ENCODE results near the gene TCTN2.
A peak's percentile ranks its signal among the peaks of the same experiment; 100 is the strongest.

Gene TCTN2

DNA sequence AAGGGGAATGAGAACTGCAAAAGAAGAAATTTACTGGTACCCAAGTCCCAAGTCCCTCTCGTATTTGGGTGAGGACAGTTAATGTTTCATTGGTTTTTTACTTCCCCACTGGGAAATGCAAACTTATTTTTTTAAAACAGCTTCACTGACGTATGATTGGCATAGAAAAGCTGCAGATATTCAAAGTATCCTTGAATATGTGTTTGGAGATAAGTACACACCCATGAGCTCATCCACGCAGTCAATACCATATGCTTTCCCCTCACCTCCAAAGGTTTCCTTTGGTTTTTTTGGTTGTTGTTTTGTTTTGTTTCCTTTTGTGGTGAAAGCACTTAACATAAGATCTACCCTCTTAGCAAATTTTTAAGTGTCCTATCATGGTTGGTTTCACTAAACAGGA, 13.1 kb downstream of the TCTN2 start:
- 98 to 100% methylated on average over 1 to 2 of the region's 3 CpGs for WGBS, 2 experiments

DNA sequence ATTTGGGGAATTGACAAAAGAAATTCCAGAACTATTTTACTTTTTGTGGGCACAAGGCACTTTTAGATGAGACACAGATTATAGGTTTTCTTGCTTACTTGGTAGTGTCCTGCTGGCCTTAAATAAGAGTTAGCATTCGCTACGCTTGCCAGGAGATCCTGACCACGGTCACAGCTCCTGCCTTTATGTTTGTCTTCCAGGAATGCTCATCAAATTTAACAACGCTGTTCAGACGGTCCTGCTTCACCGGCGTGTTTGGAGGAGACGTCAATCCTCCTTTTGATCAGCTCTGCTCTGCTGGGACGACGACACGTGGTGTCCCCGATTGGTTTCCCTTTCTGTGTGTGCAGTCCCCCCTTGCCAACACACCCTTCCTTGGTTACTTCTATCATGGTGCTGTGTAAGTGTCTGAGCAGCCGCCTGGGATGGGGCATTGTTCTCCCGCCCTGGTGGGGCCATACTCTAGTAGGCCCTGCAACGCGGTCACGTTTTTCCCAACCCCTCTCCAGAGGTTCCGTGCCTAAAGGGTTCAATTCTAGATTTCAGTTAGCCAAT, 15.8 kb downstream of the TCTN2 start:
- Histone ChIP-seq H3K36me3 (ENCODE audit: control insufficient read depth, insufficient read depth, low read length) (peaks cover 8% of the 10 kb centered on the region), H3K9me3 (ENCODE audit: control insufficient read depth, low read length) (no peaks in the 10 kb centered on the region)

More for the DNA sequence above, 13.1 kb downstream of the TCTN2 start:
- H3K4me1 ChIP-seq (ENCODE audit: control insufficient read depth, insufficient read depth, low read length): no peaks in the 10 kb centered on the region
- H3K9me3 ChIP-seq (ENCODE audit: control insufficient read depth, low read length): no peaks in the 10 kb centered on the region
- H3K4me3 ChIP-seq (ENCODE audit: insufficient read depth, low read depth, low read length): no peak overlapping the region
- H3K27me3 ChIP-seq (ENCODE audit: control insufficient read depth, insufficient read depth, low read length, poor library complexity, severe bottlenecking): no peaks in the 10 kb centered on the region
- peaks cover 9% of the 10 kb centered on the region for H3K36me3 ChIP-seq (ENCODE audit: control insufficient read depth, insufficient read depth, low read length)
- H3K27ac ChIP-seq (ENCODE audit: insufficient read depth, low read depth, low read length, poor library complexity, severe bottlenecking): no peak overlapping the region

DNA sequence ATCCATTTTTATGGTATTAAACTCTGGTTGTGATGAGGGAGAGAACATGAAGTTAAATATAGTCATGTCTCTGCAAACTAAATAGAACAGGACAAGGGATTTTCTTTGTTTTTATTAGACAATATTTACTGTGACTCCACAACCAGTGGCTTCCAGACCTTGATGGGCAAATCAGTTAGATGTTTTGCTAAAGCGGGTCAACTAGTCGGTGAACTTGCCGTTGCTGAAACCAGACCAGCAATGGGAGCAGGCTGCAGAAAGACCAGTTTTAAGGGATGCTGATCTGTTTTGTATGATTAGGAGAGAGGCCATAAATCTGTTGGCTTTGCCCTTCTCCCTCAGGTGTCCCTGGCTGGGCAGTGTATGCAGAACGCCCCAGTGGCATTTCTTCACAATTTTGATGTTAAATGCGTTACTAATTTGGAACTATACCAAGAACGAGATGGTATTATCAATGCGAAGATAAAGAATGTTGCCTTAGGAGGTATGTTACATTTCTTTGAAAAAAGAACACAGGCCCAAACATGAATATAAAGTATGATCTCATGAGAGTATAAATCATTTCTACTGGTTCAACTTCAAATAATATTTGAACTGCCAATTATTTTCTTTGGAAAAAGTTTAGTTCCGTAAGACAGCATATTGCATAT, 19.4 kb downstream of the TCTN2 start:
- no peak overlapping the region for H3K27ac ChIP-seq (ENCODE audit: insufficient read depth, low read depth, low read length, poor library complexity, severe bottlenecking)
- no peaks in the 10 kb centered on the region for H3K4me1 ChIP-seq (ENCODE audit: control insufficient read depth, insufficient read depth, low read length)
- no peaks in the 10 kb centered on the region for H3K9me3 ChIP-seq (ENCODE audit: control insufficient read depth, low read length)
- 93 to 98% methylated on average over 6 to 7 of the region's 8 CpGs for WGBS, 2 experiments
- H3K36me3 ChIP-seq (ENCODE audit: control insufficient read depth, insufficient read depth, low read length): peaks cover 5% of the 10 kb centered on the region
- no peaks in the 10 kb centered on the region for H3K27me3 ChIP-seq (ENCODE audit: control insufficient read depth, insufficient read depth, low read length, poor library complexity, severe bottlenecking)
- no peak overlapping the region for H3K4me3 ChIP-seq (ENCODE audit: insufficient read depth, low read depth, low read length)

More for the DNA sequence above, 15.8 kb downstream of the TCTN2 start:
- H3K27ac ChIP-seq (ENCODE audit: insufficient read depth, low read depth, low read length, poor library complexity, severe bottlenecking): no peak overlapping the region
- H3K4me3 ChIP-seq (ENCODE audit: insufficient read depth, low read depth, low read length): no peak overlapping the region
- no peaks in the 10 kb centered on the region for H3K4me1 ChIP-seq (ENCODE audit: control insufficient read depth, insufficient read depth, low read length)
- WGBS, 2 experiments: 94 to 95% methylated on average over 18 of the region's 18 CpGs
- no peaks in the 10 kb centered on the region for H3K27me3 ChIP-seq (ENCODE audit: control insufficient read depth, insufficient read depth, low read length, poor library complexity, severe bottlenecking)

DNA sequence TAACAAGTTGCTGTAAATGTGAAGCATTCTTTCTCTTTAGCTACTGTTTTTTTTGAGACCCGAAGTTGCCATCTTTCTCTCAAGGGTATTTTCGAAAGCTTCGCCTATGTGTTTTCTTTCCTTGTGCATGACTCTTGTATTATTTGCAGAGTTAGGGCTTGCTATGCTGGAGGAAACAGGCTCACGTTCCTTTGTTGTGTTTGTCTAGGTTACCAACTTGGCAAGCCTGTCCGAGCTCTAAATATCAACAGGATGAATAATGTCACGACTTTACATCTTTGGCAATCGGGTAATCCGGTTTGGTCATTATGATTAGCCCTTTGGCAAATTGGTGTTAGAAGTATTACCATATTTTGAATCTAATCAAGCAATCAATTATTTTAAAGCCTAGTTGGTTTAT, 25.3 kb downstream of the TCTN2 start:
- Histone ChIP-seq H3K27me3 (ENCODE audit: control insufficient read depth, insufficient read depth, low read length, poor library complexity, severe bottlenecking) (no peaks in the 10 kb centered on the region), H3K27ac (ENCODE audit: insufficient read depth, low read depth, low read length, poor library complexity, severe bottlenecking) (no peak overlapping the region), H3K9me3 (ENCODE audit: control insufficient read depth, low read length) (no peaks in the 10 kb centered on the region), H3K4me1 (ENCODE audit: control insufficient read depth, insufficient read depth, low read length) (no peaks in the 10 kb centered on the region), H3K36me3 (ENCODE audit: control insufficient read depth, insufficient read depth, low read length) (peaks cover 9% of the 10 kb centered on the region), H3K4me3 (ENCODE audit: insufficient read depth, low read depth, low read length) (no peak overlapping the region)
- 94 to 95% methylated on average over 6 to 8 of the region's 8 CpGs for WGBS, 2 experiments

DNA sequence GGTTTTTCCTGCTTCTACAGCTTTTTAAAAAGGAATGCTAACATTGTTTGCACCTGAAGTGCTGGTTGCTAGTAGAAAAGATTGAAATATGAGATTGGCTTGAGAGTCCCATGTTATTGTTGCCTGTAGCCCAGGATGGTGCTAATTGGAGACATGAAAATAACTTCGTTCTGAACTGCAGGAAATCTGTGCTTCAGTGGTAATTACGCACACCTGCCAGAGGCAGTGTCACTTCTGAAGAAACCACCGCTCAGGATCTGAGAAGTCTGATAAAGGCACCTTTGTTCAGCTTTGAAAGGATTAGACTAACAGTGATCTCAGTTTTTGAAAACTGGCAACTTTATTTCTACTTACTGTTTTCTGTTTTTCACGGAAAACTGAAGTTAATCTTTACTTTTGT, 25.7 kb downstream of the TCTN2 start:
- Histone ChIP-seq H3K4me1 (ENCODE audit: control insufficient read depth, insufficient read depth, low read length) (no peaks in the 10 kb centered on the region), H3K36me3 (ENCODE audit: control insufficient read depth, insufficient read depth, low read length) (peaks cover 9% of the 10 kb centered on the region), H3K27me3 (ENCODE audit: control insufficient read depth, insufficient read depth, low read length, poor library complexity, severe bottlenecking) (no peaks in the 10 kb centered on the region), H3K27ac (ENCODE audit: insufficient read depth, low read depth, low read length, poor library complexity, severe bottlenecking) (no peak overlapping the region), H3K4me3 (ENCODE audit: insufficient read depth, low read depth, low read length) (no peak overlapping the region), H3K9me3 (ENCODE audit: control insufficient read depth, low read length) (no peaks in the 10 kb centered on the region)
- WGBS, 2 experiments: 92 to 96% methylated on average over 4 of the region's 4 CpGs

- Histone ChIP-seq H3K9me3 (ENCODE audit: control insufficient read depth, low read length) (no peaks in the 10 kb centered on the region), H3K27ac (ENCODE audit: insufficient read depth, low read depth, low read length, poor library complexity, severe bottlenecking) (no peak overlapping the region), H3K4me3 (ENCODE audit: insufficient read depth, low read depth, low read length) (no peak overlapping the region), H3K36me3 (ENCODE audit: control insufficient read depth, insufficient read depth, low read length) (peaks cover 3% of the 10 kb centered on the region), H3K27me3 (ENCODE audit: control insufficient read depth, insufficient read depth, low read length, poor library complexity, severe bottlenecking) (no peaks in the 10 kb centered on the region), H3K4me1 (ENCODE audit: control insufficient read depth, insufficient read depth, low read length) (no peaks in the 10 kb centered on the region)
- WGBS, 2 experiments: 86 to 91% methylated on average over 3 of the region's 3 CpGs
Measured at GRCh38 chr12:123705935-123706334, 35.0 kb downstream of the TCTN2 start.

DNA sequence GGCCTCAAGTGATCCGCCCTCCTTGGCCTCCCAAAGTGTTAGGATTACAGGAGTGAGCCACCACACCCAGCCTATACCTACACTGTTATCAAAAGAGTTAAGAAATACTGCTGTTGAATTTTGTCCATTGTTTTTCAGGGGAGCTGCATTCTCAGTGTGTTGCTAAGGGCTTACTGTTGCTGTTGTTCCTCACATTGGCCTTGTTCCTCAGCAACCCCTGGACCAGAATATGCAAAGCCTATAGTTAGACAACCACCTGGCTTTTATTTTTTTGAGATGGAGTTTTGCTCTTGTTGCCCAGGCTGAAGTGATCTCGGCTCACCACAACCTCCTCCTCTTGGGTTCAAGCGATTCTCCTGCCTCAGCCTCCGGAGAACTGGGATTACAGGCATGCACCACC, 36.6 kb downstream of the TCTN2 start:
- WGBS, 2 experiments: 92 to 93% methylated on average over 4 of the region's 4 CpGs
- peaks cover 3% of the 10 kb centered on the region for H3K36me3 ChIP-seq (ENCODE audit: control insufficient read depth, insufficient read depth, low read length)

GRCh38 chr12:123712780-123713319, 41.9 kb downstream of the TCTN2 start:
- WGBS, 2 experiments: 1 to 2% methylated on average over 26 of the region's 26 CpGs
- Histone ChIP-seq H3K27ac (ENCODE audit: insufficient read depth, low read depth, low read length, poor library complexity, severe bottlenecking) (peak overlapping the region; percentile 38), H3K27me3 (ENCODE audit: control insufficient read depth, insufficient read depth, low read length, poor library complexity, severe bottlenecking) (no peaks in the 10 kb centered on the region), H3K9me3 (ENCODE audit: control insufficient read depth, low read length) (no peaks in the 10 kb centered on the region), H3K4me1 (ENCODE audit: control insufficient read depth, insufficient read depth, low read length) (peaks cover 9% of the 10 kb centered on the region), H3K36me3 (ENCODE audit: control insufficient read depth, insufficient read depth, low read length) (no peaks in the 10 kb centered on the region), H3K4me3 (ENCODE audit: insufficient read depth, low read depth, low read length) (peak overlapping the region; percentile 77)

More for the DNA sequence above, 36.6 kb downstream of the TCTN2 start:
- Histone ChIP-seq H3K9me3 (ENCODE audit: control insufficient read depth, low read length) (no peaks in the 10 kb centered on the region), H3K4me3 (ENCODE audit: insufficient read depth, low read depth, low read length) (no peak overlapping the region), H3K27ac (ENCODE audit: insufficient read depth, low read depth, low read length, poor library complexity, severe bottlenecking) (no peak overlapping the region), H3K4me1 (ENCODE audit: control insufficient read depth, insufficient read depth, low read length) (no peaks in the 10 kb centered on the region), H3K27me3 (ENCODE audit: control insufficient read depth, insufficient read depth, low read length, poor library complexity, severe bottlenecking) (no peaks in the 10 kb centered on the region)

DNA sequence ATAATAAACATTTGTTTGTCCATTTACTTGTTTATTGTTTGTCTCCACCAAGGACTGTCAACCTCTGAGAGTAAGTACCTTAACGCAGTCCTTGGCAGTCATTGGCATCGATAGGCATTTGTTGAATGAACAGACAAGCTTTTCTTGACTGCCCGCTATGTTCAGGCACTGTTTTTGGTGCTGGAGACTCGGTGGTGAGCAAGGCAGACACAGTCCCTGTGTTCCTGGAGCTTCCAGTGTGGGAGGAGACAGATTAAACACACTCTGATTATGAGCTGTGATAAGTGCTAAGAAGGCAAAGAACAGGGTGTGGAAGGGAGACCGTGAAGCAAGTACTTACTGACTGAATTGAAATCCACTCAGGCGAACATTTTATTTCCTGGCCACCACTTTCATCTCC, 42.5 kb downstream of the TCTN2 start:
- Histone ChIP-seq H3K27me3 (ENCODE audit: control insufficient read depth, insufficient read depth, low read length, poor library complexity, severe bottlenecking) (no peaks in the 10 kb centered on the region), H3K4me1 (ENCODE audit: control insufficient read depth, insufficient read depth, low read length) (peaks cover 9% of the 10 kb centered on the region), H3K36me3 (ENCODE audit: control insufficient read depth, insufficient read depth, low read length) (no peaks in the 10 kb centered on the region), H3K9me3 (ENCODE audit: control insufficient read depth, low read length) (no peaks in the 10 kb centered on the region), H3K4me3 (ENCODE audit: insufficient read depth, low read depth, low read length) (peak overlapping the region; percentile 77), H3K27ac (ENCODE audit: insufficient read depth, low read depth, low read length, poor library complexity, severe bottlenecking) (no peak overlapping the region)
- 78 to 81% methylated on average over 6 of the region's 6 CpGs for whole genome bisulfite sequencing, 2 experiments

DNA sequence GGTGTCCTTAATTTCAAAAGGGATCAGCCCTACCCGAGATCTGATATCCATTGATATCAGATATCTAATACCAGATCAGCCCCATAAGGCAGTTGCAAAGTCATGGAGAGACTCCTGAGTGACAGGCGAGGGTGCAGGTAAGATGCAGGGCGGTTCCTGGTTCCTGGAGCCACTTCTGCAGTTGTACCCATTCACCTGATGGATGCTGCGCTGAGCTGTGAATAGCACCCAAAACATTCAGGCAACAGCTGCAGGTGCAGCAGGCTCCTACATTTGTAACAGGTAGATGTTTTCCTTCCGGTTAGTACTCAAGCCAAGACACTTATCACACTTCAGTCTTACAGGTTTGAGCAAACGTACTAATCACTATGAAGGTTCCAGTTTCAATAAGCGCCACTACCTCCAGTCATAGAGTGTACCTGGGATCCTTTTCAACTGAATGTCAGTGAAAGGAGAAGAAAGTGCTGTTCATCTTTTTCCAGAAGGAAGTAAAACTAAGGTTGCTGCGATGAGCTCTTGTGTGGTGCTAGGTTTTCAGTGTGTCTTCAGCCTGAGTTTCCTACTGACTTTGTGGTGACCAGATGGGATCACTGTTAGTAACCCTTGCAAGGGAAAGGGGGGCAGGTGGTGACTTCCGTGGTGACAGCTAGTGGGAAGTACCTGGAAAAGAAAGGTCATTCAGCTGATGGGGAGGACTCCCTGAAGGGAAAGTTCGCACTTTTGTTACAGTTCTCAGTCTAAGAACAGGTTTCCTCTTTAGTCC, 43.1 kb downstream of the TCTN2 start:
- no peaks in the 10 kb centered on the region for H3K36me3 ChIP-seq (ENCODE audit: control insufficient read depth, insufficient read depth, low read length)
- H3K9me3 ChIP-seq (ENCODE audit: control insufficient read depth, low read length): no peaks in the 10 kb centered on the region
- H3K27ac ChIP-seq (ENCODE audit: insufficient read depth, low read depth, low read length, poor library complexity, severe bottlenecking): no peak overlapping the region
- H3K4me3 ChIP-seq (ENCODE audit: insufficient read depth, low read depth, low read length): no peak overlapping the region
- 89 to 90% methylated on average over 10 of the region's 10 CpGs for WGBS, 2 experiments
- H3K27me3 ChIP-seq (ENCODE audit: control insufficient read depth, insufficient read depth, low read length, poor library complexity, severe bottlenecking): no peaks in the 10 kb centered on the region
- peaks cover 9% of the 10 kb centered on the region for H3K4me1 ChIP-seq (ENCODE audit: control insufficient read depth, insufficient read depth, low read length)

Measured in ectodermal cell (in vitro differentiated cells).